GM23248 (cell line): Measurements from ENCODE around the gene AJAP1.

Experiments
- EZH2 ChIP-seq: fragments of 200-600 bp; sonication (generic); IDR thresholded peaks from 2 replicates; pipeline ENCODE4 v1.6.1; 2018; ENCODE audit warnings: antibody characterized with exemption, mild to moderate bottlenecking; ENCODE audit not compliant: insufficient read depth, poor library complexity, severe bottlenecking
- EZH2phosphoT487 ChIP-seq: fragments of 200-600 bp; sonication (generic); IDR thresholded peaks from 2 replicates; pipeline ENCODE4 v1.6.1; 2018; ENCODE audit warnings: antibody characterized with exemption, moderate library complexity, mild to moderate bottlenecking, low read depth; ENCODE audit not compliant: insufficient read depth

GRCh38 chr1:4634156-4634792 is 20.1 kb upstream of the AJAP1 start:
- TF ChIP-seq EZH2 (no peak), EZH2phosphoT487 (no peak)
